ENCODE measurements around the gene RBM19. TPM values are rescaled to one million over a fixed set of nuclear protein-coding genes. Genes with fewer than 3 reads are reported as not detected.

The RBM19 gene
- total RNA-seq, 1 experiment from 2014 or later: 61.7 TPM

DNA sequence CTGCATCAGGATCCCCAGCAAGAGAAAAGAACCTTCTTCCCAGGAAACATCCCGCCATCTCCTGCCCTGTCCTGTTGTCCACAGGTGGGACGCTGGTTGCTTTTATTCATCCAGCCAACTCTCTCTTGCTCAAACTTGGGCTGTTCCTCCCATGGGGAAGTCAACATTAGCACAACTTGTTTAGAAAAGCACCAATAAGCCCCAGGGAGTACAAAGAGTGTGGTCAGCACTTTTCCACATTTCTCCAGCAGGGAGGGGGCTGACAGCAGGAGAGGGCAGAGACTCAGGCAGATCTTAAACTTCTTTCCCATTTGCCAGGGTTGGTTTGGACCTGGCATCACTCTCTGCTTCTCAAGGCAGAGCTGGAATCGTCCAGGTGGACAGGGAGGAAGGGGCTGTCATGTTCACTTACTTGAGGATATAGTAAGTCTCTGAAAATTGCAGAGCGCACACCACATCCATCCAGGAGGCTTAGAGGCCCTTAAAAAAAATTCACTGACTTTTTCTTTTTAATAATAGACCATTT, 74.9 kb downstream of the RBM19 start:
- Histone ChIP-seq H3F3A (ENCODE audit: low read length, unreplicated experiment) (no peaks in the 10 kb centered on the region), H3K79me2 (ENCODE audit: low read length) (no peaks in the 10 kb centered on the region), H3K4me1 (ENCODE audit: insufficient read depth, low read length) (no peaks in the 10 kb centered on the region), H3K36me3 (ENCODE audit: low read depth, low read length) (no peaks in the 10 kb centered on the region; the same call in 1 of the 2 replicates), H3K9me3 (ENCODE audit: low read length) (no peaks in the 10 kb centered on the region), H3K4me2 (ENCODE audit: low read length) (no peak overlapping the region), H3K27ac (ENCODE audit: low read length) (no peak overlapping the region), H4K20me1 (ENCODE audit: low read length) (no peaks in the 10 kb centered on the region), H3K4me3 (ENCODE audit: low read length) (no peak overlapping the region), H3K27me3 (ENCODE audit: low read length) (no peaks in the 10 kb centered on the region), H3K9me2 (replicated peaks; ENCODE audit: low read length) (no peaks in the 10 kb centered on the region), H3K9ac (ENCODE audit: low read length) (no peak overlapping the region), H2AFZ (ENCODE audit: low read length) (no peak overlapping the region)
- no TSS peak for BruUV-seq (replicated peaks)
- ChIA-PET POLR2A (ENCODE audit: unreplicated experiment) (no interaction called here), CTCF (no interaction called here)
- intact Hi-C loops (cut with micrococcal nuclease): no loop called here
- ATAC-seq: no peak
- no peak for DNase-seq
- TF ChIP-seq, protein P1, sequence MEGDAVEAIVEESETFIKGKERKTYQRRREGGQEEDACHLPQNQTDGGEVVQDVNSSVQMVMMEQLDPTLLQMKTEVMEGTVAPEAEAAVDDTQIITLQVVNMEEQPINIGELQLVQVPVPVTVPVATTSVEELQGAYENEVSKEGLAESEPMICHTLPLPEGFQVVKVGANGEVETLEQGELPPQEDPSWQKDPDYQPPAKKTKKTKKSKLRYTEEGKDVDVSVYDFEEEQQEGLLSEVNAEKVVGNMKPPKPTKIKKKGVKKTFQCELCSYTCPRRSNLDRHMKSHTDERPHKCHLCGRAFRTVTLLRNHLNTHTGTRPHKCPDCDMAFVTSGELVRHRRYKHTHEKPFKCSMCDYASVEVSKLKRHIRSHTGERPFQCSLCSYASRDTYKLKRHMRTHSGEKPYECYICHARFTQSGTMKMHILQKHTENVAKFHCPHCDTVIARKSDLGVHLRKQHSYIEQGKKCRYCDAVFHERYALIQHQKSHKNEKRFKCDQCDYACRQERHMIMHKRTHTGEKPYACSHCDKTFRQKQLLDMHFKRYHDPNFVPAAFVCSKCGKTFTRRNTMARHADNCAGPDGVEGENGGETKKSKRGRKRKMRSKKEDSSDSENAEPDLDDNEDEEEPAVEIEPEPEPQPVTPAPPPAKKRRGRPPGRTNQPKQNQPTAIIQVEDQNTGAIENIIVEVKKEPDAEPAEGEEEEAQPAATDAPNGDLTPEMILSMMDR (conservative IDR thresholded peaks at IDR 0.05; ENCODE audit: low read depth, low read length): no peak
- TF ChIP-seq EZH2phosphoT487 (IDR thresholded peaks at IDR 0.05; ENCODE audit: borderline replicate concordance, low read length): no peak
- no peak for TF ChIP-seq EZH2 (IDR thresholded peaks at IDR 0.05; ENCODE audit: low read length, unreplicated experiment)

DNA sequence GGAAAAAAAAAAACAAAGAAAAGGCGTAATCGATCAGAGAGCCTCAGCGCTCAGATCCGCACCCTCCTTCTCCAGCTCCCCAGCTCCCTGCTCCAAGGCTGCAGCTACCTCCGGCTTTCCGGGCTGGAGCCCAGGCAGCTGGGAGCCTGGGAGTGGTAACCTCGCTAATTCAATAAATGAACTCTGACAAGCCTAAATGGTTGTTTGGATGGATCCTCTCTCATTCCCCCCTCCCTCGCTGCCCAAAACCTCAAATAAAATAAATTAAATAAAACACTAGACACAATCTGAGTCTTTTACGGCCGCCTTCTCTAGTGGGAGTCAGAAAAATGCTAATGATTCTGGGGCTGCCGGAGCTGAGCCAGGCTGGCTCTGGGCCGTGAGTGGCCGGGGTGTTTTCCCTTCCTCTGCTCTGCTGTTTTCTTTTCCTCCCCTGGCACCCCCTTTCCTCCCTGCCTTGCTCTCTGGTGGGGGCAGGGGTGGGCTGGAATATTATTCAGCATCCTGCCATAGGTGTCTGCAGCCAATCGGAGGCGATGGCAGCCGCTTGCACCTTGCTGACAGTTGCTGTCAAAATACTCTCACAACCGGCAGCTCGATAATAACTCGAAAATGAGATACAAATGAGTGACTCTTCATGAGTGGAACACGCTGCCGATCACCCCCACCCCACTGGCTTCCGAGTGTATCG, 76.1 kb downstream of the RBM19 start:
- Histone ChIP-seq H3F3A (ENCODE audit: low read length, unreplicated experiment) (no peaks in the 10 kb centered on the region), H3K9ac (ENCODE audit: low read length) (no peak overlapping the region), H2AFZ (ENCODE audit: low read length) (no peak overlapping the region), H3K27ac (ENCODE audit: low read length) (no peak overlapping the region), H3K9me2 (replicated peaks; ENCODE audit: low read length) (no peaks in the 10 kb centered on the region), H4K20me1 (ENCODE audit: low read length) (no peaks in the 10 kb centered on the region), H3K4me1 (ENCODE audit: insufficient read depth, low read length) (no peaks in the 10 kb centered on the region), H3K9me3 (ENCODE audit: low read length) (no peaks in the 10 kb centered on the region), H3K79me2 (ENCODE audit: low read length) (no peaks in the 10 kb centered on the region), H3K4me3 (ENCODE audit: low read length) (no peak overlapping the region), H3K4me2 (ENCODE audit: low read length) (no peak overlapping the region), H3K36me3 (ENCODE audit: low read depth, low read length) (peaks cover 5% of the 10 kb centered on the region), H3K27me3 (ENCODE audit: low read length) (no peaks in the 10 kb centered on the region)
- ChIA-PET CTCF (no interaction called here), POLR2A (ENCODE audit: unreplicated experiment) (no interaction called here)
- TF ChIP-seq, protein P1 (conservative IDR thresholded peaks at IDR 0.05; ENCODE audit: low read depth, low read length): no peak
- no peak for TF ChIP-seq EZH2phosphoT487 (IDR thresholded peaks at IDR 0.05; ENCODE audit: borderline replicate concordance, low read length)
- no peak for TF ChIP-seq EZH2 (IDR thresholded peaks at IDR 0.05; ENCODE audit: low read length, unreplicated experiment)
- intact Hi-C loops (cut with micrococcal nuclease): no loop called here
- ATAC-seq (no peak), DNase-seq (no peak)
- BruUV-seq (replicated peaks): no TSS peak

DNA sequence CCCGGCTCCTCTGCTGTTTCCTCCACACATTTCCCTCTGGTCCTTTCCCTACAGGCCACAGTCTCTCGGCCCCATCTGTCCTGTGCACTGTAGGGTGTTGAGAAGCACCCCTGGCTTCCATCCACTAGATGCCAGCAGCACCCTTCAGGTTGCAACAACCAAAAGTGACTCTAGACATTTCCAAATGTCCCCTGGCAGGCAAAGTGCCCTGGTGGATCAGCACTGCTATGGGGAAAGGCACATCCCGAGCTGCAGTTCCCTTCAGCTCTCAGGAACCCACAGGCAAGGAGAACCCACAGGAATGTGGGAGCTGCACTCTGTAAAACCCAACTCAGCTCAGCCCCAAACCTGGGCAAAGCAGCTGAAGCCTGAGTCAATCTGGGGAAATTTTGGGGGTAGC, 77.0 kb downstream of the RBM19 start:
- Histone ChIP-seq H3K4me3 (ENCODE audit: low read length) (no peak overlapping the region), H3K9ac (ENCODE audit: low read length) (no peak overlapping the region), H3K27ac (ENCODE audit: low read length) (no peak overlapping the region), H3K27me3 (ENCODE audit: low read length) (no peaks in the 10 kb centered on the region), H3K9me3 (ENCODE audit: low read length) (no peaks in the 10 kb centered on the region), H3K79me2 (ENCODE audit: low read length) (no peaks in the 10 kb centered on the region), H4K20me1 (ENCODE audit: low read length) (no peaks in the 10 kb centered on the region), H3K36me3 (ENCODE audit: low read depth, low read length) (peaks cover 14% of the 10 kb centered on the region), H3F3A (ENCODE audit: low read length, unreplicated experiment) (no peaks in the 10 kb centered on the region), H3K9me2 (replicated peaks; ENCODE audit: low read length) (no peaks in the 10 kb centered on the region), H3K4me2 (ENCODE audit: low read length) (no peak overlapping the region), H3K4me1 (ENCODE audit: insufficient read depth, low read length) (no peaks in the 10 kb centered on the region), H2AFZ (ENCODE audit: low read length) (no peak overlapping the region)
- no peak for ATAC-seq
- CTCF ChIA-PET: no interaction called here
- POLR2A ChIA-PET (ENCODE audit: unreplicated experiment): no interaction called here
- TF ChIP-seq EZH2phosphoT487 (IDR thresholded peaks at IDR 0.05; ENCODE audit: borderline replicate concordance, low read length) (no peak), EZH2 (IDR thresholded peaks at IDR 0.05; ENCODE audit: low read length, unreplicated experiment) (no peak)
- TF ChIP-seq, protein P1 (conservative IDR thresholded peaks at IDR 0.05; ENCODE audit: low read depth, low read length): no peak
- intact Hi-C loops (cut with micrococcal nuclease): no loop called here
- DNase-seq: no peak
- BruUV-seq (replicated peaks): no TSS peak

Measured in PC-3 (cell line).